CD1c-positive myeloid dendritic cell (primary cell): ENCODE measurements around the gene BACE1.

Source experiments
- DNase-seq: peaks from one replicate; pipeline ENCODE4 v3.0.0-alpha.2; 2016; ENCODE audit errors: extremely low spot score

The BACE1 gene

GRCh38 chr11:117309310-117309709, 6.7 kb downstream of the BACE1 start:
- no peak for DNase-seq

- DNase-seq: no peak
Measured at GRCh38 chr11:117305145-117305544, 10.9 kb downstream of the BACE1 start.

- DNase-seq: no peak
Measured at GRCh38 chr11:117303646-117304315, 12.3 kb downstream of the BACE1 start.

- no peak for DNase-seq
Measured at GRCh38 chr11:117303101-117303500, 13.0 kb downstream of the BACE1 start.

GRCh38 chr11:117302228-117302627, 13.8 kb downstream of the BACE1 start:
- no peak for DNase-seq

- DNase-seq: no peak
Measured at GRCh38 chr11:117300773-117301172, 15.3 kb downstream of the BACE1 start.

- no peak for DNase-seq
Measured at GRCh38 chr11:117300283-117300663, 15.8 kb downstream of the BACE1 start.

- no peak for DNase-seq
Measured at GRCh38 chr11:117299351-117300282, 16.4 kb downstream of the BACE1 start.

- no peak for DNase-seq
Measured at GRCh38 chr11:117298195-117298594, 17.9 kb downstream of the BACE1 start.

GRCh38 chr11:117296881-117297280, 19.2 kb downstream of the BACE1 start:
- no peak for DNase-seq

GRCh38 chr11:117295438-117296137, 20.5 kb downstream of the BACE1 start:
- no peak for DNase-seq

GRCh38 chr11:117292616-117293015, 23.4 kb downstream of the BACE1 start:
- no peak for DNase-seq

- DNase-seq: no peak
Measured at GRCh38 chr11:117290809-117291396, 25.2 kb downstream of the BACE1 start, which contains the start of gene BACE1-AS. BACE1-AS (plus strand) TSS chr11:117291346.

GRCh38 chr11:117289795-117290194, 26.3 kb downstream of the BACE1 start:
- no peak for DNase-seq

GRCh38 chr11:117287668-117288067, 28.4 kb downstream of the BACE1 start:
- DNase-seq: no peak

GRCh38 chr11:117286588-117286987, 29.5 kb downstream of the BACE1 start:
- no peak for DNase-seq

GRCh38 chr11:117284053-117284452, 32.0 kb downstream of the BACE1 start:
- DNase-seq: no peak

GRCh38 chr11:117282956-117283355, 33.1 kb downstream of the BACE1 start:
- DNase-seq: no peak

- DNase-seq: no peak
Measured at GRCh38 chr11:117281869-117282268, 34.2 kb downstream of the BACE1 start.

GRCh38 chr11:117281159-117281558, 34.9 kb downstream of the BACE1 start:
- DNase-seq: no peak

- DNase-seq: no peak
Measured at GRCh38 chr11:117279711-117280376, 36.2 kb downstream of the BACE1 start.
